Adipocyte (in vitro differentiated cells): ENCODE data around the gene FIBP.
"Not testable (repeated sequence)": the region's sequence is repeated elsewhere in the genome, so short reads cannot be mapped to it uniquely, and the experiment has no call there.

ENCODE experiments used
- DNase-seq: peaks from one replicate; pipeline ENCODE4 v3.0.0-alpha.2; 2015; ENCODE audit warnings: low read depth
- H3K27me3 ChIP-seq: replicated peaks from 2 replicates; pipeline ENCODE4 v1.7.0; 2013; ENCODE audit warnings: mild to moderate bottlenecking, low read length, moderate library complexity; ENCODE audit not compliant: control insufficient read depth, insufficient read depth
- H3K36me3 ChIP-seq: 2 replicates; pipeline ENCODE4 v1.7.0; 2013; ENCODE audit warnings: low read length, mild to moderate bottlenecking, moderate library complexity; ENCODE audit not compliant: control insufficient read depth, insufficient read depth, severe bottlenecking
- H3K4me1 ChIP-seq: 2 replicates; pipeline ENCODE4 v1.7.0; 2013; ENCODE audit warnings: mild to moderate bottlenecking, low read length, moderate library complexity; ENCODE audit not compliant: control insufficient read depth, insufficient read depth
- H3K4me3 ChIP-seq: 2 replicates; pipeline ENCODE4 v1.7.0; 2013; ENCODE audit warnings: mild to moderate bottlenecking, low read length, moderate library complexity
- H3K9ac ChIP-seq: 2 replicates; pipeline ENCODE4 v1.7.0; 2013; ENCODE audit warnings: mild to moderate bottlenecking, low read length, moderate library complexity
- H3K9me3 ChIP-seq: 2 replicates; pipeline ENCODE4 v1.7.0; 2013; ENCODE audit warnings: mild to moderate bottlenecking, low read length, moderate library complexity; ENCODE audit not compliant: control insufficient read depth

FIBP gene

GRCh38 chr11:65896034-65896999 is 8.0 kb upstream of the FIBP start:
- Histone ChIP-seq H3K9ac (peak overlapping the region; percentile 91), H3K27me3 (no peaks in the 10 kb centered on the region), H3K4me3 (peak overlapping the region; percentile 74), H3K4me1 (peaks cover 62% of the 10 kb centered on the region), H3K9me3 (no peaks in the 10 kb centered on the region), H3K36me3 (peaks cover 38% of the 10 kb centered on the region)
- no peak for DNase-seq

GRCh38 chr11:65895482-65895981 is 7.3 kb upstream of the FIBP start:
- no peaks in the 10 kb centered on the region for H3K27me3 ChIP-seq
- H3K36me3 ChIP-seq: peaks cover 38% of the 10 kb centered on the region
- no peak for DNase-seq

GRCh38 chr11:65894034-65894591 is 5.8 kb upstream of the FIBP start:
- H3K27me3 ChIP-seq: no peaks in the 10 kb centered on the region
- peaks cover 63% of the 10 kb centered on the region for H3K4me1 ChIP-seq
- no peak overlapping the region for H3K4me3 ChIP-seq
- peaks cover 38% of the 10 kb centered on the region for H3K36me3 ChIP-seq
- no peak for DNase-seq
- peak overlapping the region; percentile 78 for H3K9ac ChIP-seq
- no peaks in the 10 kb centered on the region for H3K9me3 ChIP-seq

More at GRCh38 chr11:65895482-65895981, 7.3 kb upstream of the FIBP start:
- Histone ChIP-seq H3K4me3 (no peak overlapping the region), H3K9me3 (no peaks in the 10 kb centered on the region), H3K9ac (peak overlapping the region; percentile 91), H3K4me1 (peaks cover 54% of the 10 kb centered on the region)

- Histone ChIP-seq H3K36me3 (peaks cover 38% of the 10 kb centered on the region), H3K27me3 (no peaks in the 10 kb centered on the region), H3K9ac (peak overlapping the region; percentile 96), H3K4me1 (peaks cover 66% of the 10 kb centered on the region), H3K9me3 (no peaks in the 10 kb centered on the region), H3K4me3 (peak overlapping the region; percentile 86)
- no peak for DNase-seq
Observed at GRCh38 chr11:65892661-65893317, 4.5 kb upstream of the FIBP start.

GRCh38 chr11:65892137-65892540 is 3.9 kb upstream of the FIBP start:
- not testable (repeated sequence) for DNase-seq, H3K27me3 ChIP-seq, H3K9me3 ChIP-seq
- Histone ChIP-seq H3K4me3 (peak overlapping the region; percentile 86), H3K36me3 (peaks cover 38% of the 10 kb centered on the region), H3K9ac (peak overlapping the region; percentile 96), H3K4me1 (peaks cover 66% of the 10 kb centered on the region)

- Histone ChIP-seq H3K27me3 (no peaks in the 10 kb centered on the region), H3K36me3 (peaks cover 41% of the 10 kb centered on the region), H3K4me3 (peak overlapping the region; percentile 86), H3K9ac (peak overlapping the region; percentile 96), H3K4me1 (peaks cover 65% of the 10 kb centered on the region), H3K9me3 (no peaks in the 10 kb centered on the region)
- DNase-seq: peak; percentile 69
Observed at GRCh38 chr11:65891219-65892136, 3.2 kb upstream of the FIBP start.

GRCh38 chr11:65890324-65891218 is 2.3 kb upstream of the FIBP start, which contains the start of gene CCDC85B:
CCDC85B (plus strand) TSS chr11:65890673; CDS start chr11:65890784, 111 bp downstream.
- H3K27me3 ChIP-seq: no peaks in the 10 kb centered on the region
- peaks cover 59% of the 10 kb centered on the region for H3K4me1 ChIP-seq
- H3K4me3 ChIP-seq: peak within 1 kb of the TSS; percentile 86
- peaks cover 41% of the 10 kb centered on the region for H3K36me3 ChIP-seq
- peak; percentile 99 for DNase-seq
- H3K9me3 ChIP-seq: no peaks in the 10 kb centered on the region
- H3K9ac ChIP-seq: peak within 1 kb of the TSS; percentile 99

- no peaks in the 10 kb centered on the region for H3K27me3 ChIP-seq
Observed at GRCh38 chr11:65887723-65888162, 528 bp downstream of the FIBP start.

GRCh38 chr11:65886826-65887722 is 1.2 kb downstream of the FIBP start:
- DNase-seq: no peak
- Histone ChIP-seq H3K36me3 (peaks cover 47% of the 10 kb centered on the region), H3K27me3 (no peaks in the 10 kb centered on the region), H3K4me3 (peak overlapping the region; percentile 89), H3K4me1 (peaks cover 36% of the 10 kb centered on the region), H3K9me3 (no peaks in the 10 kb centered on the region), H3K9ac (peak overlapping the region; percentile 99)

More at GRCh38 chr11:65887723-65888162, 528 bp downstream of the FIBP start:
- no peak for DNase-seq
- H3K4me3 ChIP-seq: peak overlapping the region; percentile 89
- H3K9ac ChIP-seq: peak overlapping the region; percentile 99
- H3K4me1 ChIP-seq: peaks cover 43% of the 10 kb centered on the region
- H3K36me3 ChIP-seq: peaks cover 49% of the 10 kb centered on the region
- H3K9me3 ChIP-seq: no peaks in the 10 kb centered on the region
